22Rv1 (cell line): Measurements from ENCODE around the gene CRYBG1.

ENCODE experiments used
- ZFX ChIP-seq: fragments of 450-650 bp; IDR thresholded peaks from 2 replicates; pipeline ENCODE4 v1.6.1; 2017; ENCODE audit warnings: antibody characterized with exemption, borderline replicate concordance
- TF ChIP-seq, protein P1 (sequence below): fragments of 450-650 bp; IDR thresholded peaks from 2 replicates; pipeline ENCODE4 v1.5.1; 2017; ENCODE audit warnings: mild to moderate bottlenecking

DNA sequence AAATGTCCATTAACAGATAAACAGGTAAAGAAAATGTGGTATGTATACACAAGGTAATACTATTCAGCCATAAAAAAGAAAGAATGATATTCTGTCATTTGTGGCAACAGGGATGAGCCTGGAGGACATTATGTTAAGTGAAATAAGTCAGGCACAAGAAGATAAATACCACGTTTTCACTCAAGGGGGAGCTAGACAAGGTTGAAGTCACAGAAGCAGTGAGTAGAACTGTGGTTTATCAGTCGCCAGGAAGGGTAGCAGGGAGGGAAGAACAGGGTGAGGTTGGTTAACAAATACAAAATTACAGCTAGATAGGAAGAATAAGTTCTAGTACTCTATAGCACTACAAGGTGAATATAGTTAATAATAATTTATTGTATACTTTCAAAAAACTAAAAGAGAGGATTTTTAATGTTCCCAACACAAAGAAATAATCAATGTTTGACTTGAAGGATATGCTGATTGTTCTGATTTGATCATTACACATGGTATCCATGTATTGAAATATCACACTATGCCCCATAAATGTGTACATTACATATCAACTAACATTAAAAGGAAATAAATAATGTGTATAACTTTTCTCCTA, 247.7 kb downstream of the CRYBG1 start:
- TF ChIP-seq, protein P1, sequence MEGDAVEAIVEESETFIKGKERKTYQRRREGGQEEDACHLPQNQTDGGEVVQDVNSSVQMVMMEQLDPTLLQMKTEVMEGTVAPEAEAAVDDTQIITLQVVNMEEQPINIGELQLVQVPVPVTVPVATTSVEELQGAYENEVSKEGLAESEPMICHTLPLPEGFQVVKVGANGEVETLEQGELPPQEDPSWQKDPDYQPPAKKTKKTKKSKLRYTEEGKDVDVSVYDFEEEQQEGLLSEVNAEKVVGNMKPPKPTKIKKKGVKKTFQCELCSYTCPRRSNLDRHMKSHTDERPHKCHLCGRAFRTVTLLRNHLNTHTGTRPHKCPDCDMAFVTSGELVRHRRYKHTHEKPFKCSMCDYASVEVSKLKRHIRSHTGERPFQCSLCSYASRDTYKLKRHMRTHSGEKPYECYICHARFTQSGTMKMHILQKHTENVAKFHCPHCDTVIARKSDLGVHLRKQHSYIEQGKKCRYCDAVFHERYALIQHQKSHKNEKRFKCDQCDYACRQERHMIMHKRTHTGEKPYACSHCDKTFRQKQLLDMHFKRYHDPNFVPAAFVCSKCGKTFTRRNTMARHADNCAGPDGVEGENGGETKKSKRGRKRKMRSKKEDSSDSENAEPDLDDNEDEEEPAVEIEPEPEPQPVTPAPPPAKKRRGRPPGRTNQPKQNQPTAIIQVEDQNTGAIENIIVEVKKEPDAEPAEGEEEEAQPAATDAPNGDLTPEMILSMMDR, result peak; percentile 78
- no peak for TF ChIP-seq ZFX
